Subcutaneous adipose tissue (tissue), 4 donors: Measurements from ENCODE around the gene ADAM19. TPM values are rescaled to one million over a fixed set of nuclear protein-coding genes. Genes with fewer than 3 reads are reported as not detected.

ENCODE experiments used
- total RNA-seq, 4 donors: library from RNA; depleted of rRNA; stranded (reverse); fragments of >200 nt; gene quantifications; one replicate each; pipeline ENCODE4 v1.1.0, GENCODE V29; 2016
- TF ChIP-seq, protein P1 (sequence below): fragments of 450-650 bp; IDR thresholded peaks from one replicate; pipeline ENCODE4 v1.5.1; 2016; ENCODE audit warnings: low read depth, mild to moderate bottlenecking, control low read depth, antibody characterized with exemption, moderate library complexity

Gene ADAM19
- total RNA-seq, 4 donors from 2014 or later: 1.4 to 2.9 (median 2.2) TPM

DNA sequence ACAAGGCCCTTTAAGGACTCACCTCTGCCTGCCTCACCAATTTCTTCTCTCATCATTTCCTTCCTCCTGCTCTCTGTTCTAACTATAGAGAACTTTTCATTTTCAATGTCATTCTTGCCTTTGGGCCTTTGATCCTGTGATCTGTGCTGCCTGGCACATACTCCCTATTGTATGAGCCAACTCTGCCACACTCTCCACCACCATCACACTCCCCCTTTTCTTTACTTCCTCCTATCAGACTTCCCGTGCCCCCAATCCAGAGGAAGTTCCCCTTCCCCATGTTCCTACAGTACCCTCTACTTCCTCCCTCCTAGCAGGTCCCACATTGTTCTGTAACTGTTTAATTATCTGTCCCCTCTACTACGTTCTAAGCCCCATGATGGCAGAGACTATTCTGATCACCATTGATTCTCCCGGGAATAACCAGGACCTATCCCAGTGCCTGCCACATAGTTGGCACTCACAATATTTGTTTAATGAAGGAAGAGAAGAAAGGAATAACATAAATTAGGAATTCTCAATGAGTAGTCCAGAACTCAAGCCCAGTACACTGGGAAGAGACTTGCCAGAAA lies 27.5 kb downstream of the ADAM19 start:
- TF ChIP-seq, protein P1, sequence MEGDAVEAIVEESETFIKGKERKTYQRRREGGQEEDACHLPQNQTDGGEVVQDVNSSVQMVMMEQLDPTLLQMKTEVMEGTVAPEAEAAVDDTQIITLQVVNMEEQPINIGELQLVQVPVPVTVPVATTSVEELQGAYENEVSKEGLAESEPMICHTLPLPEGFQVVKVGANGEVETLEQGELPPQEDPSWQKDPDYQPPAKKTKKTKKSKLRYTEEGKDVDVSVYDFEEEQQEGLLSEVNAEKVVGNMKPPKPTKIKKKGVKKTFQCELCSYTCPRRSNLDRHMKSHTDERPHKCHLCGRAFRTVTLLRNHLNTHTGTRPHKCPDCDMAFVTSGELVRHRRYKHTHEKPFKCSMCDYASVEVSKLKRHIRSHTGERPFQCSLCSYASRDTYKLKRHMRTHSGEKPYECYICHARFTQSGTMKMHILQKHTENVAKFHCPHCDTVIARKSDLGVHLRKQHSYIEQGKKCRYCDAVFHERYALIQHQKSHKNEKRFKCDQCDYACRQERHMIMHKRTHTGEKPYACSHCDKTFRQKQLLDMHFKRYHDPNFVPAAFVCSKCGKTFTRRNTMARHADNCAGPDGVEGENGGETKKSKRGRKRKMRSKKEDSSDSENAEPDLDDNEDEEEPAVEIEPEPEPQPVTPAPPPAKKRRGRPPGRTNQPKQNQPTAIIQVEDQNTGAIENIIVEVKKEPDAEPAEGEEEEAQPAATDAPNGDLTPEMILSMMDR: no peak

DNA sequence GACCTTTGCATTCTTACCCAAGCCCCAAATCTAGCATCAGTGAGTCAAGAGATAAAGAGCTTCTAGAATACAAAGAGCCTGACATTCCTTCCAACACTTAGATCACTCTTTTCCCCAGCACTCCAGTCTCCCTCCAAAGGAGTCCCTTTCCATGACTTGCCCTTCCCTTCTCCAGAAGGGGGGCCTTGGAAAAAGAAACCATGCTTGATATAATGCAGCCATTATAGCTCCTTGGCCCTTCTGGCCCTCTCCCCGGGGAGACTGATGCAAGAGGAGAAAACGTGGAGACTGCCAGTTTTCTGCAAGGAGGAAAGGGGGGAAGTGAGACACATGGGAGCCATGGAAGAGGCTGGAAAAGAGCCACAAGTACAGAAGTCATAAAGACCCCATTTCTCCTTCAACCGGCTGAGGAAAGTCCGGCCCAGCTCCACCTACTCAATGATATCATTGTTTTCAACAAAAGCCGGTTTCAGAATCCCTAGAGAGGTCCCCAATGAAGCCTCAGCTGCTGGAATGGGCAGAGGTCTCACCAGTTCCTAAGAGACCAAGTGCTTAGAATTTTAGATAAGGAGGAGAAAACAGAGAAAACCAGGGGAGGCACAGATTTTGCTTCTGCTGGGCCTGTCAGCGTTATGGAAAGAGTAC lies 29.0 kb downstream of the ADAM19 start:
- TF ChIP-seq, protein P1: no peak

DNA sequence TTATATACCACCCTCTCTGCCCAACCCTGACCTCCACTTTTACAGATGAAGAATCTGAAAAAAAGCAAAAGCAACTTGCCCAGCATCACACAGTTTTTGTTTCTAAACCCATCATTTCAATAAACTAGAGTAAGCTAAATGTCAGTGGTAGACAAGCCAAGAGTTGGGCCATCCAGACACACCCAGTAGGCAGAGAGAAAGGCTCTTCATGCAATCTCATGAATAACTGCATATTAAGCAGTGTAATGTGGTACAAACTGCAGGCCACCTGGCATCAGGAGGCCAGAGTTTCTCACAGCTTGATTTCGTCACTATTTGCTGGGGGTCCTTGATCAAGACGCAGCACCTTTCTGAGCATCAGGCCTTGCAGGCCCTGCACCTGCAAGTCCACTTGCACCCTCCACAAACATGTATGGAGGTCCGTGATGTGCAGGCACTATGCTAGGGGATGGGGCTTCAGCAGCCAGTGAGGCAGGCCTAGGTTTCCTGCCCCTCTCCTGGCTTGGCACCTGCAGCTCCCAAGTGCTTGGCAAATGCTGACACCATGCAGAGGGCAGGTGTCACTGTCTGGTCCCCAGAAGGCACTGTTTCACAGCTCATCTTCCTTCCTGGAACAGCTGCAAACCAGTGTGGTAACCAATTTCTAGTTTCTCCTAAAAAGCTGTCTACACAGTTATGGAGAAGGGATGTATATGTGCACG lies 29.8 kb downstream of the ADAM19 start:
- TF ChIP-seq, protein P1: no peak

DNA sequence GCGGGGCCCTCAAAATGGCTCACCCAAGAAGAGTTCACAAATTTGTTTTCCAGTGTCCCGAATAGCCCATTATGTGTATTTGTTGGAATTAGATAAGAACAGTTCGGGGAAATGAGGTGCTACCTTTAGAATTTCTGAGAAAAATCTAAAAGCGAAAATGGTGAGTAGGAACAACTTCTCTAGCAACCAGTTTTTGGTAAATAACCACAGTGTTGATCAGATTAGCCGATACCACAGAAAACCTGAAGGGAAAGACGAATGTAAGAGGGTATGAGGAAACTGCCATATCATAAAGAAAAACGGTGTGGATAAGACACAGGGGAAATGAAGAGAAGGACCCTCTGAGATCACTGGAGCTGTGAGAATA lies 31.0 kb downstream of the ADAM19 start:
- TF ChIP-seq, protein P1: no peak

DNA sequence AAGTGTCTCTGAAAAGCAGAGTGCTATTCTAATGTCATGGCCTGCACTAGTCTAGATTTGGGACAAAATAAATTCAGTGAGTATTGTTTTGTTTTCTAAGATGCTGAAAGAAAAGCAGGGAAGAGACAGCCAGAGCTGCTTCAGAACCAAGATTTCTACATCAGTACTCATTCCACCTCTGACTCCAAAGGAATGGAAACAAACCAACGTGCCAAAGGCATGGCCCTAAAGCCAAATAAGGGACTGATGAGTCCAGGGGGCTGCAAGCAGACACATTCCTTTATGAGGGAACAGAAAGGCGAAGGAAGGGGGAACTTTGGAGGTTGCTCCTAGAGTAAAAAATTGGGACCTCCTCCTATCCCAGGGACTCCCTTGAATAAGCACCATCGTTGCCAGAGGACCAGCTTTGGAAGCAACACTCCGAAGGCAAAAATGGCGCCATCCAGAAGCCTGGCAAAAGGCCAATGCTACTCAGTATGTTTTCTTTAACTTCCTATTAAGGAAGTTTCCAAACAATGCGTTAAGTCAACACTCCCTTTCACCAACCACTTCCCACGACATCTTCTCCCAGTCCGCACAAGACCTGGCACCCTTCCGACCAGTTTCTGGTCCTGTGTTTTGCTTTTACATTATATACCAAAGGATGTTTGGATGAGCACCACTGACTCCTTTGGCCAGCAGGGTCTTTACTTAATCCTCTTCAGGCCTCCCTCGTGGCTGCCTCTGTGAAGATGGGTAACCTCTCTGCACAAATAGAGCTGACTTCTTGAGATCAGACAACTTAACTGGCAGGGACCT lies 31.6 kb downstream of the ADAM19 start:
- TF ChIP-seq, protein P1: no peak

DNA sequence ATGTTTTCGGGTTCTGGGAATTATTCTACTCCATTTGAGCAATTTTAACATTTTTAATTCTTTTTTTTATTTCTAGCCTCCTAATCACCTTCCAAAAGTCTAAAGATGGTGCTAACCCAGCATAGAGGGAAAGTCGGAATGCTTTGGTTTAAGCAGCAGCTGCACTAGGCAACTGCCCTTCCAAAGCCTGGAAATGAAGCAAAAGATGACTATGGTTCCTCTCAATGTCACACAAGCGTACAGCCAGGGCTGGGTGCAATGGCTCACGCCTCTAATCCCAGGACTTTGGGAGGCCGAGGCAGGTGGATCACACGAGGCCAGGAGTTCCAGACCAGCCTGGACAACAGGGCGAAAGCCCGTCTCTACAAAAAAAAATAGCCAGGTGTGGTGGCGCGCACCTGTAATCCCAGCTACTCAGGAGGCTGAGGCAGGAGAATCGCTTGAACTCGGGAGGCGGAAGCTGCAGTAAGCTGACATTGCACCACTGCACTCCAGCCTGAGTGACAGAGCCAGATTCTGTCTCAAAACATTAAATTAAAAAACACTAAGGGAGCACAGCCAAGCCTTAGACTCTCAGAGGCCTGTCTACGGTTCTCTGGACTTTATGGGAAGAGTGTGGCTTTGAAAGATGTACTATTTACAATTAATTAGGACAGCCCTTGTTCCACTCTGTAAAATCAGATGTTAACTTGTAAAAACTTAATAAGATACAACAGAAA lies 33.1 kb downstream of the ADAM19 start:
- TF ChIP-seq, protein P1: no peak
